CD8-positive, alpha-beta memory T cell (primary cell): ENCODE measurements around the gene A1BG. TPM values are rescaled to one million over a fixed set of nuclear protein-coding genes. Genes with fewer than 3 reads are reported as not detected.

Experiments
- CTCF ChIA-PET: fragments of 350-600 bp; sonication (Branson Sonifier 250); formaldehyde crosslinking; loops from one replicate; lab custom pipeline; 2021; ENCODE audit warnings: antibody characterized with exemption; lab: Charles Lee
- POLR2A ChIA-PET: fragments of 350-600 bp; sonication (Branson Sonifier 250); formaldehyde crosslinking; loops from one replicate; lab custom pipeline; 2021; ENCODE audit warnings: antibody characterized with exemption; lab: Charles Lee
- DNase-seq, 5 donors: peaks; one replicate each; pipeline versions ENCODE4 v3.0.0 to v3.0.0-alpha.2; 2020 to 2022; ENCODE audit warnings: mixed read lengths in 1 of 5
- H3K27ac ChIP-seq: one replicate; pipeline ENCODE4 v1.7.0; 2013; ENCODE audit warnings: low read depth, mild to moderate bottlenecking, low read length, moderate library complexity
- H3K27me3 ChIP-seq: 2 replicates; pipeline ENCODE4 v1.7.0; 2013; ENCODE audit warnings: low read length, mild to moderate bottlenecking; ENCODE audit not compliant: insufficient read depth, poor library complexity, severe bottlenecking
- H3K36me3 ChIP-seq: 2 replicates; pipeline ENCODE4 v1.7.0; 2013; ENCODE audit warnings: mild to moderate bottlenecking, low read length, moderate library complexity; ENCODE audit not compliant: insufficient read depth
- H3K4me1 ChIP-seq: 2 replicates; pipeline ENCODE4 v1.7.0; 2013; ENCODE audit warnings: mild to moderate bottlenecking, low read length, moderate library complexity; ENCODE audit not compliant: insufficient read depth
- H3K4me3 ChIP-seq: 2 replicates; pipeline ENCODE4 v1.7.0; 2013; ENCODE audit warnings: mild to moderate bottlenecking, low read length
- H3K9me3 ChIP-seq: 2 replicates; pipeline ENCODE4 v1.7.0; 2013; ENCODE audit warnings: mild to moderate bottlenecking, low read length
- H3K27ac Mint-ChIP-seq, 8 donors: one replicate each; pipeline ENCODE4 v1.8.0; 2020 to 2021; ENCODE audit warnings: mixed read lengths in 8 of 8, mild to moderate bottlenecking in 6 of 8, inconsistent platforms in 3 of 8, moderate library complexity in 3 of 8
- H3K27me3 Mint-ChIP-seq, 2 donors: one replicate each; pipeline ENCODE4 v1.8.0; 2020 to 2021; ENCODE audit warnings: mixed read lengths in 2 of 2, mild to moderate bottlenecking in 1 of 2, moderate library complexity in 1 of 2
- H3K36me3 Mint-ChIP-seq, 3 donors: one replicate each; pipeline ENCODE4 v1.8.0; 2020 to 2021; ENCODE audit warnings: mixed read lengths in 3 of 3, inconsistent platforms in 1 of 3, mild to moderate bottlenecking in 1 of 3
- H3K4me1 Mint-ChIP-seq, 3 donors: one replicate each; pipeline ENCODE4 v1.8.0; 2020 to 2021; ENCODE audit warnings: mixed read lengths in 3 of 3, inconsistent platforms in 1 of 3, mild to moderate bottlenecking in 1 of 3
- H3K4me3 Mint-ChIP-seq, 7 donors: one replicate each; pipeline ENCODE4 v1.8.0; 2020 to 2021; ENCODE audit warnings: mixed read lengths in 7 of 7, mild to moderate bottlenecking in 6 of 7, moderate library complexity in 4 of 7, inconsistent platforms in 2 of 7
- H3K9me3 Mint-ChIP-seq, 5 donors: one replicate each; pipeline ENCODE4 v1.8.0; 2020 to 2022; ENCODE audit warnings: mixed read lengths in 5 of 5, mild to moderate bottlenecking in 3 of 5, moderate library complexity in 2 of 5, inconsistent platforms in 1 of 5
- polyA plus RNA-seq: library from polyadenylated mRNA; unstranded; fragments of 300-500 nt; fragmentation: Illumina TruSeq; gene quantifications from one replicate; pipeline ENCODE4 v1.2.3, GENCODE V29; 2021
- total RNA-seq, 2 experiments: library from RNA; stranded (reverse); gene quantifications; one replicate each; pipeline ENCODE4 v1.2.3, GENCODE V29; 2021

A1BG gene
- total and polyA plus RNA-seq, 3 experiments from 2014 or later: 16.8 to 70.8 (median 18.1) TPM

GRCh38 chr19:58305932-58306323 is 47.4 kb downstream of the A1BG start:
- peak overlapping the region; percentile 91 for H3K4me3 ChIP-seq

GRCh38 chr19:58305065-58305931 is 48.0 kb downstream of the A1BG start, which contains the start of gene ERVK3-1:
Gene ERVK3-1 (plus strand): TSS chr19:58305377. CDS start chr19:58312169, 6,792 bp downstream.
- POLR2A ChIA-PET: interaction anchor here (0.6 to 1.7 kb wide), 7 partner anchors 42 to 1113 kb away, joined by 3 to 6 read pairs (median 4); partner anchors contain the start of genes ZBTB45, ZNF274 and ZNF606
- H3K36me3 Mint-ChIP-seq: peaks cover 14 to 59% (median 29%) of the 10 kb centered on the region in 3 donors
- peaks cover 0 to 2% (median 0%) of the 10 kb centered on the region in 5 donors for H3K9me3 Mint-ChIP-seq
- CTCF ChIA-PET: interaction anchor here (0.6 to 1.7 kb wide), 4 partner anchors 21 to 215 kb away, joined by 3 to 4 read pairs (median 3); partner anchors contain the start of genes ZBTB45, ZNF584 and ZSCAN22
- peak within 1 kb of the TSS; percentile 96 to 100 (median 98) for H3K4me3 Mint-ChIP-seq
- Histone ChIP-seq H3K4me3 (peak within 1 kb of the TSS; percentile 91), H3K9me3 (no peaks in the 10 kb centered on the region), H3K36me3 (peaks cover 20% of the 10 kb centered on the region), H3K27me3 (no peaks in the 10 kb centered on the region), H3K4me1 (peaks cover 36% of the 10 kb centered on the region), H3K27ac (peak within 1 kb of the TSS; percentile 96)
- DNase-seq: peak; percentile 92 to 97 (median 94)
- H3K4me1 Mint-ChIP-seq: peaks cover 45 to 65% (median 58%) of the 10 kb centered on the region in 3 donors
- no peaks in the 10 kb centered on the region for H3K27me3 Mint-ChIP-seq
- peak within 1 kb of the TSS; percentile 98 to 100 (median 99) for H3K27ac Mint-ChIP-seq

More at GRCh38 chr19:58305932-58306323, 47.4 kb downstream of the A1BG start:
- peak overlapping the region; percentile 96 for H3K27ac ChIP-seq
- ChIA-PET CTCF (interaction anchor here (1.2 to 1.9 kb wide), 3 partner anchors 20 to 124 kb away, joined by 3 to 4 read pairs (median 3); partner anchors contain the start of gene ZSCAN22), POLR2A (interaction anchor here (1.0 to 1.3 kb wide), 2 partner anchors 123 to 214 kb away, joined by 3 to 4 read pairs; partner anchors contain the start of genes ZBTB45 and ZNF274)
- peaks cover 14 to 59% (median 26%) of the 10 kb centered on the region in 3 donors for H3K36me3 Mint-ChIP-seq
- H3K36me3 ChIP-seq: peaks cover 20% of the 10 kb centered on the region
- H3K4me1 Mint-ChIP-seq: peaks cover 45 to 66% (median 60%) of the 10 kb centered on the region in 3 donors
- peak overlapping the region; percentile 96 to 100 (median 98) for H3K4me3 Mint-ChIP-seq
- H3K4me1 ChIP-seq: peaks cover 36% of the 10 kb centered on the region
- H3K9me3 Mint-ChIP-seq: peaks cover 0 to 2% (median 0%) of the 10 kb centered on the region in 5 donors
- H3K27me3 ChIP-seq: no peaks in the 10 kb centered on the region
- no peak for DNase-seq
- H3K27me3 Mint-ChIP-seq: no peaks in the 10 kb centered on the region
- no peaks in the 10 kb centered on the region for H3K9me3 ChIP-seq
- H3K27ac Mint-ChIP-seq: peak overlapping the region; percentile 98 to 100 (median 99)

- Mint-ChIP-seq H3K9me3 (peaks cover 0 to 2% (median 0%) of the 10 kb centered on the region in 5 donors), H3K27me3 (no peaks in the 10 kb centered on the region), H3K27ac (peak overlapping the region; percentile 98 to 100 (median 99)), H3K4me3 (peak overlapping the region; percentile 96 to 100 (median 98)), H3K4me1 (peaks cover 43 to 59% (median 53%) of the 10 kb centered on the region in 3 donors), H3K36me3 (peaks cover 14 to 60% (median 28%) of the 10 kb centered on the region in 3 donors)
- CTCF ChIA-PET: interaction anchor here (0.6 to 1.2 kb wide), 3 partner anchors 104 to 215 kb away, joined by 3 to 4 read pairs (median 3); partner anchors contain the start of genes ZBTB45 and ZNF584
- Histone ChIP-seq H3K9me3 (no peaks in the 10 kb centered on the region), H3K4me1 (peaks cover 36% of the 10 kb centered on the region), H3K4me3 (peak overlapping the region; percentile 91), H3K27ac (peak overlapping the region; percentile 96), H3K36me3 (peaks cover 20% of the 10 kb centered on the region), H3K27me3 (no peaks in the 10 kb centered on the region)
- no peak for DNase-seq
- POLR2A ChIA-PET: interaction anchor here (0.6 to 1.7 kb wide), 5 partner anchors 42 to 302 kb away, joined by 3 to 6 read pairs (median 4); partner anchors contain the start of genes ZBTB45, ZNF274 and ZNF606
Measured at GRCh38 chr19:58304748-58305064, 48.6 kb downstream of the A1BG start.

GRCh38 chr19:58304255-58304654 is 49.0 kb downstream of the A1BG start:
- H3K27me3 Mint-ChIP-seq: no peaks in the 10 kb centered on the region
- no peak overlapping the region for H3K4me3 ChIP-seq
- H3K36me3 Mint-ChIP-seq: peaks cover 14 to 57% (median 24%) of the 10 kb centered on the region in 3 donors
- DNase-seq: no peak
- H3K9me3 Mint-ChIP-seq: peaks cover 0 to 2% (median 0%) of the 10 kb centered on the region in 5 donors
- H3K36me3 ChIP-seq: peaks cover 20% of the 10 kb centered on the region
- H3K9me3 ChIP-seq: no peaks in the 10 kb centered on the region
- POLR2A ChIA-PET: interaction anchor here (1.0 to 1.7 kb wide), 2 partner anchors 59 to 216 kb away, joined by 4 to 6 read pairs; partner anchors contain the start of gene ZBTB45
- H3K27me3 ChIP-seq: no peaks in the 10 kb centered on the region
- peak overlapping the region in 6 of 8 donors; percentile 98 to 100 (median 99) for H3K27ac Mint-ChIP-seq
- peak overlapping the region; percentile 3 to 100 (median 97) for H3K4me3 Mint-ChIP-seq
- peaks cover 36% of the 10 kb centered on the region for H3K4me1 ChIP-seq
- CTCF ChIA-PET: no interaction called here
- peak overlapping the region; percentile 96 for H3K27ac ChIP-seq
- H3K4me1 Mint-ChIP-seq: peaks cover 40 to 54% (median 49%) of the 10 kb centered on the region in 3 donors

DNA sequence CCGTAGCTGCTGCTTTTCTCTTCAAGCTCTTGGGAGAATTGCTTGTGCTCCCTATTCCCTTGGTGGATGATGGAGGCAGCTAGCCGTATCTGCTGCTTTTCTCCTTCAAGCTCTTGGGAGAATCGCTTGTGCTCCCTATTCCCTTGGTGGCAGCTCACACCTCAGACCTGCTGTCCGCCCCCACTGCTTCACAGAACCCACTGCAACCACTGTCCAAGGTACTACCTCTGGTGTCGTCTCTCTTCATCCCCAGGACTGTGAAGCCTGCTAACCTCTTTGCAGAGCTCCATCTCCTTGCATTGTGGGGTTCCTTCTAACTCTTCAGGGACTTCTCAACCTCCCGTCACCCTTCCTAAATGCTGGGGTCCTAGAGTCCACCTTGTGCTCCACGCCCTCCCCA is 52.7 kb downstream of the A1BG start:
- H3K4me3 Mint-ChIP-seq: no peak overlapping the region
- H3K27me3 Mint-ChIP-seq: no peaks in the 10 kb centered on the region
- H3K36me3 ChIP-seq: no peaks in the 10 kb centered on the region
- peaks cover 8% of the 10 kb centered on the region for H3K4me1 ChIP-seq
- ChIA-PET POLR2A (interaction anchor here (0.6 kb wide), 1 partner anchor 119 kb away, joined by 3 read pairs; no protein-coding TSS in a partner anchor), CTCF (no interaction called here)
- H3K27me3 ChIP-seq: no peaks in the 10 kb centered on the region
- no peak overlapping the region for H3K27ac ChIP-seq
- DNase-seq: no peak
- H3K4me3 ChIP-seq: no peak overlapping the region
- H3K9me3 ChIP-seq: no peaks in the 10 kb centered on the region
- H3K4me1 Mint-ChIP-seq: peaks cover 14 to 22% (median 14%) of the 10 kb centered on the region in 3 donors
- H3K36me3 Mint-ChIP-seq: peaks cover 18 to 37% (median 29%) of the 10 kb centered on the region in 3 donors
- H3K9me3 Mint-ChIP-seq: peaks cover 0 to 7% (median 3%) of the 10 kb centered on the region in 5 donors
- H3K27ac Mint-ChIP-seq: no peak overlapping the region

DNA sequence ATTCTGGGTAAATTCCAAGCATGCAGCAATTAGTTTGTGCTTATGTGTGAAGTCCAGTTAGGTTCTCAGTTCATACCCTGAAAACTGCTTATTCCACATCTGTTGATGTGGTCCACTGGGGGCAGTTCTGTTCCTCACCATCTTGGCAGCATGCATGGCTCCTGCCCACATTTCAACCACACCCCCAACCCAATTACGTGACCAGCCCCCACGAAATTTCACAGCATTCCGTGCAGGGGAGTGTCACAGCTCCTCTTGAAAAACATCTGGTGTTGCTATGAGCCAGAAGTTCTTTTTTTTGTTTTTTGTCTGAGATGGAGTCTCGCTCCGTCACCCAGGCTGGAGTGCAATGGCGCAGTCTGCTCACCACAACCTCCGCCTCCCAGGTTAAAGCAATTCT is 57.2 kb downstream of the A1BG start:
- H3K4me3 ChIP-seq: no peak overlapping the region
- no peak overlapping the region for H3K4me3 Mint-ChIP-seq
- no peaks in the 10 kb centered on the region for H3K27me3 ChIP-seq
- peaks cover 0 to 35% (median 23%) of the 10 kb centered on the region in 5 donors for H3K9me3 Mint-ChIP-seq
- H3K27ac ChIP-seq: no peak overlapping the region
- no peak overlapping the region for H3K27ac Mint-ChIP-seq
- H3K27me3 Mint-ChIP-seq: peaks cover 0 to 3% of the 10 kb centered on the region in 2 donors
- no peaks in the 10 kb centered on the region for H3K4me1 ChIP-seq
- H3K9me3 ChIP-seq: peaks cover 24% of the 10 kb centered on the region
- ChIA-PET POLR2A (no interaction called here), CTCF (no interaction called here)
- peaks cover 0 to 4% (median 1%) of the 10 kb centered on the region in 3 donors for H3K4me1 Mint-ChIP-seq
- no peak for DNase-seq
- H3K36me3 ChIP-seq: peaks cover 23% of the 10 kb centered on the region
- H3K36me3 Mint-ChIP-seq: peaks cover 39 to 71% (median 59%) of the 10 kb centered on the region in 3 donors
